Posterior vena cava (tissue), 2 donors: Measurements from ENCODE around the gene NALCN. TPM values are rescaled to one million over a fixed set of nuclear protein-coding genes. Genes with fewer than 3 reads are reported as not detected.

Source experiments
- DNase-seq: peaks from one replicate; pipeline ENCODE4 v3.0.0-alpha.2; 2020; ENCODE audit warnings: low spot score
- intact Hi-C, 2 donors: fragments of 100-400 bp; cut with DNase I; formaldehyde crosslinking; loops; one replicate each; pipeline versions ENCODE4 v1.14.1 to v1.14.2; 2022 to 2023
- total RNA-seq, 2 donors: library from RNA; stranded (reverse); fragmentation: NEBNext Ultra II Directional; extraction: Animal tissue kit (Norgen Biotek cat#: 25700); gene quantifications; one replicate each; pipeline ENCODE4 v1.2.1, GENCODE V29; 2021
- donor health status: DM: yes; HTN: yes; CAD: no.
- donor health status: DM: yes; HTN: yes; CAD: no.

NALCN gene
- total RNA-seq, 2 donors from 2014 or later, result 17.0 to 18.9 TPM

DNA sequence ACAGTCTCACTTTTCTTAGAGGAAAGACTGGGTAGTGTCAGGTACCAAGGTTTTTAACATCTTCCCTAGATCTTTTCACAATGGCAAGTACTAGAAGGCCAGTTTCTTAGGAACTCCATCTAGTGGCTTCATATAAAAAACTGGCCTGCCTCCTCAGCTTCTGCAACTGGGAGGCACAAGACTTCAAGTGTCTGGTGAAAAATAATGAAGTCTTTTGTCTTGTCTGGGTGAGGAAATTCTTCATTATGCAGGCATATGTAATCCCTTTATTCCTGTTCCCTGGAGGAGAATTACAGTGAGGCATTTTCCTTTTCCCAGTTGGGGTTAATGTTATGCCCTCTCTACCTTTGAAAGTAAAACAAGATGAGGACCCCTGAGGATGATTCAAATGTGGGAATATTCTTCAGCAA, 300.5 kb downstream of the NALCN start:
- intact Hi-C loops, result no loop called here
- DNase-seq, result no peak

DNA sequence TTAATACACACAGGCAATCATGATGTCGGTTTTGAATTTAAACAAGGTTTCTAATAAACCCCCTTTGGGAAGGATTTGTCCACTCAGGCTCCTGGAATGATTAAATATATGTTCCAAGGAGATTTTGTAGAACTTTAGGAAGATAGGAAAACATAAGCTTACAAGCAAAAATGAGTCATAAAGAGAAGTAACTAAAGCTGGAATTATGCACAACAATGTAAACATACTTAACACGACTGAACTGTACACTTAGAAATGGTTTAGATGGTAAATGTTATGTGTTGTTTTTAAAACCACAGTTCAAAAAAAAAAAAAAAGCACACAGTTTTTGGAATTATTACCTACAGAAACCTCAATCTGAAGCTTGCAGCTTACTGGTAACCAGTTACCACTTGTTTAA, 304.4 kb downstream of the NALCN start:
- intact Hi-C loops, result no loop called here
- no peak for DNase-seq

DNA sequence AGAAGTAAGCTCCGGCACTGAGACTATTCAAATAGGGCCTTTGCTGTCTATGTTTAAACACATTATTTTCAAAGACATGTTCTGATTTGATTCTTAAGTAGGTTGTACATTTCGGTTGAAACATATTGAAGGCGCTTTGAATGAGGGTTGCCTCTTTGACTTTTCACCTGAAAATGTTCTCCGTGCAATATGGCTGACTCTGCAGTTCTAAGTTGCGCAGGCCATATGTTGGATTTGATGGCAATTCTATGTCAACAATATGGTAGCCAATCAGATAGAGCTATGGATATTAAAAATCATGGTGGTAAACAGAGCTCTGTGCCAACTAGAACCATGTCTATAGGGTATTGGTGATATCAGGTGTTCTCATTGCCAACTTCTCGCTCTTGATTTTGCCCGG, 307.3 kb downstream of the NALCN start:
- DNase-seq, result no peak
- intact Hi-C loops, result no loop called here

DNA sequence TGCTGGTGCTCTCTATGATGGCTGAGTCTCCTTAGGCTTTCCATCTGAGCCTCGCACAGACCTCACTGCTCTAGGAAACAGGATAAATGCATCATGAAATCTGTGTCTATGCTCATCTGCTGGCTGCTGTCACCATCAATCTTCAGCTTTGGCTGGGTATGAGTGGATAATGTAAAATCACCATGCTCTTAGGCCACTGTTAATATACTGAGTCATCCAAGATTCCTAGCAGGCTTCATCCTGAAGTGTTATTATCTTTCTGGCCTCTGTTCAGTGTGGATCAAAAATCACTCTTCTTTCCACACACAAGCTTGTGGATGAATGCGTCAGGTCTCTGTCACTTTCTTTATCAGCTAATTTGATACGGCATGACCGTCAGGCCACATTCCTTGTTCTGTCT, 317.4 kb downstream of the NALCN start:
- no peak for DNase-seq
- intact Hi-C loops, result no loop called here

DNA sequence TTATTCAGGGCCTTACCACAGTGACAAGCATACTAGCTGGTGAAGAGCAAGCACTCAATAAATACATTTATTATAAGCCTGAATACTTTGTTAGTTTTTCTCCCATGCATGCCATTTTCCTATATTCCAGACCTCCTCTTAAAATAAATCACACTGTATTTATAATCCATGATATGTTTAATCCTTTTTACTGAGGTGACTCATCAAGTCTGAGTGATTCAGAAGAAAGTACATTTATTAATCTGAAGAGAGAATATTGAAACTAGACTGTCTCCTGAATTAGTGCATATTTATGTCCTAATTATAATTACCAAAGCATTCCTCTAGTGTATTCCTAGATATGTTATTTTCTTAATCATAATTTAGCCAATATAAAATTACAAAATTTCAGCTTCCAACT, 323.3 kb downstream of the NALCN start:
- intact Hi-C loops, result no loop called here
- DNase-seq, result no peak

DNA sequence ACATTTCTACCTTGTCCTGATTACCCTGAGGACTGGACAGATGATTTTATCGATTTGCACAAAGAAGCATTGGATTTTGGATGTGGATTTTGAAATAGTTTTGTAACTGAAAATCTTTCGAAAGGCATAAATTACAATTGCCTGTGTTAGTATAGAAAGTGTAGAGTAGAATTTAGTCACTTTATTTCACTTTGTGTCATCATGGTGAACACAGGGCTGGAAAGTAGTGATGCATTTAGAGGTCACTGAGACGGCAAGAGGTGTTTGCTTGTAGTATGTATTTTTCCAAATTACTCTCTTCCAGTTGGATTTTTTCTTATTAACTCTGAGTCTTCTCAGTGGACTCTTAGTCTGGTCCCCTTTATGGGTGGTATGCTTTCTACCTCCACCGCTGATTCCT, 326.0 kb downstream of the NALCN start:
- no peak for DNase-seq
- intact Hi-C loops, result no loop called here

DNA sequence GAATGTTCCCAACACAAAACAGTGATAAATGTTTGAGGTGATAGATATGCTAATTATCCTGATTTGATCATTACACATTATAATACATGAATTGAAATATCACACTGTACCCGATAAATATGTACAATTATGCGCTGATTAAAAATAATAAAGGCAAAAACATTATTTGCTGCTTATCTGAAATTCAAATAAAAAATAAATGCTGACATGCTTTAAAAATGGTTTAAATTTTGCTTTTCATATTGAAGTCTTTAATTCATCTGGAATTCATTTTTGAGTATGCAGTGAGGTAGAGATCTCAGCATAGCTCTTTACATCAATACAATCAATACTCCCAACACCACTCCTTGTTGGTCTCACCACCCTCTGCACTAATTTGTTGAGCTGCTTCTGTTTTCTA, 330.8 kb downstream of the NALCN start:
- intact Hi-C loops, result no loop called here

DNA sequence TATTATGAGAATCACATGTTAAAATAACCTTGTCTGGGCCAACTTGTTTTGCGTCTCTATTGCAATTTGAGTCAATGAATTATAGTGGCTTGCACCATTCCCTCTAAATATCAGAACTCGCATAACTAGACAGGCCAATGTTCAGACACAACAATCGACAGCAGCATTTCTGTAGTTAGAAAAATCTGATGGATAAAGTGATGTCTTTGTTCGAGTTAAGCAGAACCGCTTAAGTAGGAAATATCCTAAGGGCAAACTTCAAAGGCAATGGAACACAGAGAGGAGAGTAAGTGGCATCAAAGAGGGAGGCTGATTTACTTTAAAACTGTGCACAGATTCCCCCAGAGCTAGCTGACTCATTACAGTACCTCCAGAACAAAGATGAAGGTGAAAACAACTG, 333.9 kb downstream of the NALCN start:
- DNase-seq, result no peak
- intact Hi-C loops, result no loop called here

More for the DNA sequence above, 330.8 kb downstream of the NALCN start:
- no peak for DNase-seq

DNA sequence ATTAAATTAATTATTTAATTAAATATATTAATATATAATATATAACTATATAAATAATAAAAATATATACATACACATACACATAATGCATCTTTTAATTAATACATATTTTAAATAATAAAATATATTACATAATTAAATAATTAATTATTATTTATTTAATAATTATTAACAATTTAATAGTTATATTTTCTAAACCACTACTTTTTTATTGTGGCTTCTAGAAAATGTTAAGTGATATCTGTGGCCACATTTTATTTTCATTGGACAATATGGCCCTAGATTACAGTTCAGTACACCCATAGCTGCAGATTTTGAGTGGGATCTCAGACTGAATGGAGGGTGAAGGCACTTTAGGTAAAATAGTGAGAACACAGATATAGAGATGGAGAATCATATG, 335.7 kb downstream of the NALCN start:
- DNase-seq, result no peak
- intact Hi-C loops, result no loop called here

DNA sequence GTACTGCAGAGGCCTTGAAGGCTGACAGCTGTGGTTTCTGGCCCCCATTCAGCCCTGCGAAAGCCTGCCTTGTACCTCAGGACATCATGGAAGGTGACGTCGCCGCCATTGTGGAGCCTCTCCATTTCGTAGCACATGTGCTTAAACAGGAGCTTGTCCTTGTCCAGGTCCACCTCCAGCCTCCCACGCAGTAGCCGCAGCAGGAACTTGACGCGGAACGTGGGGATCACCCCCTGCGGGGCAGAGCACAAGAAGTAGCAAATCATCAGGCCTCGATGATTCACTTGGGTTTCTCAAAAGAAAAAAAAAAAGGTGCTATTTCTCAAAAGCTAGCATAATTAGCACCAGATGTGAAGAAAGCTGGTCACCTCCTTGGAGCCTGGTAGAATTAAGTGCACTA, 351.0 kb downstream of the NALCN start:
- intact Hi-C loops, result no loop called here
- no peak for DNase-seq

DNA sequence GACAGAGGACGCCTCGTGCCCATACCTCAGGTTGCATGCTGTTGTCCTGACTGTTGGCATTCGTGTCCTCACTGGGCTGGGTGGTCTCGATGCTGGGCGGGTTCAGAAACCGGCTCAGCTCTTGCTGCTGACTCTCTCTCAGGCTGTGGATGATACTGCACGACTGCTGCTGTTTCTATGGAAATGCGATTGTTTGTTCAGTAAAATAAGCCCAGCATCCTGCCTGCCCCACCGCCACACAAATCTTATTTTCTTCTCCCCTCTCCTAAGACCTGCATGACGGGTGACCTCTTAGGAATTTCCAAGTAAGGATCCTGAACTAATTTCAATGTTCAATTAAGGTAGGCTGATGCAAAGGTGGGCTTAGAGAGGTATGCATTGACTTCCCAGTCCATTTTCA, 356.5 kb downstream of the NALCN start:
- no peak for DNase-seq
- intact Hi-C loops, result no loop called here

DNA sequence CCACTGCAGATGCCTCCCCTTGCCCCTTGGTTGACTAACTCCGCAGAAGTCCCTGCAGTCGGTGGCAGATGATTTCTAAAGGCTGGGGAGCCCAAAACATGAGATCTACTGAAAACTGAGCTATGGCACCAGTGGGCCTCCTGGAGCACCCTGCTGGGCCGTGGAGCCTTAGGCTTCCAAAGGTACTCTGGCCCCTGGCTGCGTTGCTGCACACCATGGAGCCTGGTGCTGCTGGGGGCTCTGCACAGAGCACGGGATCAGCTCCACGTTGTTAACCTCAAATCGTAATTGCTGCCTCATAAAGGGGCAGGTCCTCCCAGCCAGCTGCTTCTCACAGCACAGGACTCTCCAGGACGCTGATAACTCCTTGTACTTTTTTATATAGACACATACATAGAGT, 357.5 kb downstream of the NALCN start:
- intact Hi-C loops, result no loop called here
- no peak for DNase-seq

DNA sequence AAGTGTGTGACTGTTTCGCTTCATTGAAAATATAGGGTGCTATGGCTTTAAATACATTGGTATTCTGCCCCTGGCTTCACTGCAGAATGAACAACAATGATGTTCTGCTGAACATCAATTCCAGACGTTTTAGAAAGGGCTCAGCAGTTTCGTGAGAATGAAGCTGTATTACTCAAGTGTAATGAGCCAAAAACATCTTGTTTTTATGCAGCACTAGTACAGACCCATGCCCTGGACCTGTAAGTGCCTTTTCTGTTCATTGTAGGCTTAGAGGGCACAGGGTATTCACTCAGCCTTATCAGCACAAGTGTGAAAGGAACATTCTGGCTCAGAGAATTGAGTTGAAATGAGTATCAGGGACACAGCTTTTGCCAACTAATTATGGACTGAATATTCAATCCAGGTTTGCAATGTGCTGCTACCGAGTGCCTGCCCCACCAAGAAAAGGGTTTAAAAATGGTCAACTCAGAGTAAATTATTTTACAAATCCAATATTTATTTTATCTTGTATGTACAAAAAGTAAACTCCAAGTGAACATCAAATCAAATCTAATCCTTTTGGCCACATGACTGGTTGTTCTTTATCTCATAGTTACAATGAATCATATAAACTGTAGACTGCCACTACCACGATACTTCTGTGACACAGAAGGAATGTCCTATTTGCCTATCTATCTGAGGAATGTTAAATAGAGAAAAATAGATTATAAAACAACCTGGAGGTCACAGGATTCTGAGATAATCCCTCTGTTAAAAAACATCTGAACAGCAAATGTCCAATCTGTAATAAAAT, 362.8 kb downstream of the NALCN start:
- DNase-seq, result no peak
- intact Hi-C loops, result no loop called here

DNA sequence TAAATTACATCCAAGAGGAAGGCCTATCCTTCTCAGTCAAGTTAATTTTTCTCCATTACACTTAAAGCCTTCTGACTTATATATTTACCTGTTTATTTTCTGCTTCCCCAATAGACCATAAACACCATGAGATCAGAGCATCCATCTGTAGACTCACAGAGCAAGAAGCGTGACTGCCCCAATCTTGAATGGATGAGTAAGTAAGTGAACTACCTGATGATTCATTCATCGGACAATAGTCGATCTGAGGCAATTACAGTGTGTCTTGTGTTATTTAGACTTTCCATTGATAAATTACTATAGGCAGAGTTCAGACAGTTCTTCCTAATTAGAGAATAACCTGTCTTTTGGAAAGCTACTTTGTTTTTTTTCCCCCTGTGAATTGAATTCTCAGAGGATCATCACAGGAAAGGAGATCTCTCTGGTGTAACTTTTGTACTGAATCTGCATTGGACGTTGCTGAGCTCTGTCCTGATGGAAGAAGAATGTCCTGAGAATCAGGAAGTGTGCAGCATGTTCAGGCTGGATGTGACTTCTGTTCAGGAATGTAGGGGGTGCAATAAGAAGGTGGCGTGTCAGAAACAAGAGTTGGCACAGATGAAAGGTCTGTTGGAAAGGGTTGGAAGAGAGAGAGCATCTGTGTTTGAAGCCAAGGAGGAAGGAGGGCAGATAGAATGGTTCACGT, 367.0 kb downstream of the NALCN start:
- intact Hi-C loops, result no loop called here
- no peak for DNase-seq

DNA sequence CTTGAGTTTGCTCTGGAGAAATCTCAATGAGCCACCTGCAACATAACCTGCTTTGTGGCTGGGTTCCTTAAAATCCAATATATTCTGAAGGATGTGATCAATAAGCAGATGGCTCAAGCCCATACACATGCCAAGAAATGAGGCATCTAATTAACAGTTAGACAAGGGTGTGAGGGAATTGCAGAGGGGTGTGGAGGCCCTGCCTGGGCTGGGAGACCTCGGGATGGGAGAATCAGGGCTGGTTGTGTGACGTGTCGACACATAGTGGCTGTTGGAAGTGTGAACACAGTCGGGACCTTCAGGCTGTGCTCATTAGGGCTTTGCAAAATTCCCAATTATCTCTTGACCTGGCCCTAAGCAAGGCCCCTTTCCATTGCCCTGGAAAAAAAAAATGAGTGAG, 379.8 kb downstream of the NALCN start:
- intact Hi-C loops, result no loop called here
- DNase-seq, result no peak

DNA sequence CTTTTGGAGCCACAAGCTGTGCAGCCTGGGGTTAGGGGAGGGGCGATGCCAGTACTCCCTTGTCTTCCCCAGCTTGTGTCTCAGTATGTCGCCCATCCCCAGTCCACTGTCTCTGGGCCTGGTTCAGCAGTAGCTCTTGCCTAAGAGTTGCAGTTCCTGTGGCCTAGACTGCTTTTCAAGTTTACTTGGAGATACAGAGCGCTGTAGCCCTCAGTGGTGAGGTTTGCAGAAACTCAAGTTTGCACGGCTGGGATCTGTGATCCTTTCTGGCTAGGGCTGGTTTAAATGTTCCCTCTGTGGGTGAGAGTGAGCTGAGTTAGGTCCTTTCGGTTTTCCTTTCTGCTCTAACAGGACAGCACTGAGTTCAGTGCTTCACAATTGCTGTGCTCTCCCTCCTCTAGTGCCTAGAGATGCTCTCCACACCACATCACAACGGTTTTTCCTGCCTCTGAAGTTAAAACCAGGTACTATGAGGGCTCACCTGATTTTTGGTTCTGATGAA, 381.1 kb downstream of the NALCN start:
- intact Hi-C loops, result no loop called here
- DNase-seq, result no peak

DNA sequence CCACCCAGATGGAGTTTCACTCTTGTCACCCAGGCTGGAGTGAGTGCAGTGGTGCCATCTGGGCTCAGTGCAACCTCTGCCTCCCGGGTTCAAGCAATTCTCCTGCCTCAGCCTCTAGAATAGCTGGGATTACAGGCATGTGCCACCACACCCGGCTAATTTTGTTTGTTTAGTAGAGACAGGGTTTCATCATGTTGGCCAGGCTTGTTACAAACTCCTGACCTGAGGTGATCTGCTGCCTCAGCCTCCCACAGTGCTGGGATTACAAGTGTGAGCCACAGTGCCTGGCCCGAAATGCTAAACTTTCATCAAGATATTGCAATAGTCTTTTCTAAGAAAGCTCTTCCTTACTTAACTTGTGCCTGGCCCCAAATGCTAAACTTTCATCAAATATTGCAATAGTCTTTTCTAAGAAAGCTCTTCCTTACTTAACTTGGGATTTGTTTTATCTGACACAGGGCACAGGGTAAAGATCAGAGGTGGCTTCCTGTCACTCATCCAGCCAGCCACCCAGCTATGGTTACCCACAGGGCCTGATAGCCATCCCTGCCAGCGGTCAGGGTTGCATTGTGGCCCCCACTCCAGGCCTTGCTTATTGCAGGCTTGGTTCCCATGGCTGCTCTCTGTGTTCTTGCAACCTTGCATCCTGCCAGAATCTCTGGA, 389.4 kb downstream of the NALCN start:
- intact Hi-C loops, result no loop called here
- no peak for DNase-seq

DNA sequence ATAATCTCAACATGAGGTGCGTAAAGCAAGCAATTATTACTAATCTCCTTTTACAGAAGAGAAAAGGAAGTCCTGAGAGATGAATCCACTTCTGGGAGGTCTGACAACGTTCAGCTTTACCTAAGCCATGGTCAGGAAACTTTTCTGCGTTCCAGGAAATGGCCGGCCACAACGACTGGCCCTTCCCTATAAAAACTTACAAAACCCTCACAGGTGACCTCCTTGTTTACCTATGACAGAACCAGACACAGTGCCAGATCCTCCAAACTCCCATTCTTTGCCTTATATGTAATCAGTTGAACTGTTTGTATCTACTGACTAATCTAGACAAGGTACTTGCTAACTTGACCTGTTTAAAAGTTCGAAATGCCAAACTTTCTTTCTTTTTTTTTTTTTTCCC, 390.0 kb downstream of the NALCN start:
- intact Hi-C loops, result no loop called here

DNA sequence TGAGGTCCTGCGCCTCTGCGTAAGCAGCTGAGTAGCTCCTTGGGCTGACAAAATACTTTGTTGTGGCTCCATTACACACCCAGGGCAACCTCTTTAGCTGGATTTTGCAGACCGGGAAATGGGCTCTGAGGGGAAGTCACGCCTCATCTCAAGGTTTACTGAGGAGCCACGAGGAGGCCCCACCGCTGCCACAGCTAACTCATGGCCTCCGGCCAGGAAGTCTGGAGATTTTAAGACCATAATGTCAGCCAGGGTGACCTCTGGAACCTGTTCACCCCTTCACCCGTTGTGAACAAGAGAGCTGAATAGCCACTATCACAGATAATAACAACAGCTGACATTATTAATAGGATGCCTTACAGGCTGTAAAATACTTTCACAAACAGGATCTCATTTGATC, 390.4 kb downstream of the NALCN start:
- DNase-seq, result no peak
- intact Hi-C loops, result no loop called here

More for the DNA sequence above, 390.0 kb downstream of the NALCN start:
- DNase-seq, result no peak

DNA sequence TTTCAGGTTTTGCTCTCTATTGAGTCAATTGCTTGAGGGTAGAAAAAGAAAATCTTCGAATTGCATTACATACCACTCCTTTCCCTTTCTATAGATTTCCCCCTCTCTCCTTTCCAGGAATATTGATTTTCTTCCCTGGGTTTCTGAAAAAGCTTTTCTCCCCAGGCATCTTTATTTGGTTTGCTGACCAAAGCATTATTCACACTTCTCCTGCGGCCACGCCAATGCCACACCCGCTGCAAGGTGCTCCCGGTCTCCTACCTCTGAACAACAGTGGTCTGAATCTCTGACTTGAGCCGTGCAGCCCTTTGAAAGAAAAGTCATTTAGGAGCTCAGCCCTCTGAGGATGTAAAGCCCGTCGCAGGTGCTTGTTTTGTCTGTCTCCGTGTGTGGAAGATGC, 390.8 kb downstream of the NALCN start:
- no peak for DNase-seq
- intact Hi-C loops, result no loop called here
